ENCODE measurements around the gene CAMK2D.
A peak's percentile ranks its signal among the peaks of the same experiment; 100 is the strongest.

CAMK2D gene

GRCh38 chr4:113763029-113763285, 1.4 kb upstream of the CAMK2D start:
- no peak for TF ChIP-seq CTCF (IDR thresholded peaks at IDR 0.05; ENCODE audit: extremely low read depth, missing control alignments)
- DNase-seq (ENCODE audit: low spot score), result no peak

- DNase-seq (ENCODE audit: low spot score), result peak; percentile 95
- TF ChIP-seq CTCF (IDR thresholded peaks at IDR 0.05; ENCODE audit: extremely low read depth, missing control alignments), result no peak
These were observed 869 bp upstream of the CAMK2D start for GRCh38 chr4:113762186-113763028.

- no peak for TF ChIP-seq CTCF (IDR thresholded peaks at IDR 0.05; ENCODE audit: extremely low read depth, missing control alignments)
- DNase-seq (ENCODE audit: low spot score), result peak; percentile 64
These were observed 531 bp downstream of the CAMK2D start for GRCh38 chr4:113760795-113761619.

- no peak for DNase-seq (ENCODE audit: low spot score)
- no peak for TF ChIP-seq CTCF (IDR thresholded peaks at IDR 0.05; ENCODE audit: extremely low read depth, missing control alignments)
These were observed 1.3 kb downstream of the CAMK2D start for GRCh38 chr4:113760094-113760794.

- no peak for TF ChIP-seq CTCF (IDR thresholded peaks at IDR 0.05; ENCODE audit: extremely low read depth, missing control alignments)
These were observed 1.8 kb downstream of the CAMK2D start for GRCh38 chr4:113759696-113760093.

GRCh38 chr4:113758372-113758771, 3.2 kb downstream of the CAMK2D start:
- DNase-seq (ENCODE audit: low spot score), result no peak

More at GRCh38 chr4:113759696-113760093, 1.8 kb downstream of the CAMK2D start:
- no peak for DNase-seq (ENCODE audit: low spot score)

More at GRCh38 chr4:113758372-113758771, 3.2 kb downstream of the CAMK2D start:
- TF ChIP-seq CTCF (IDR thresholded peaks at IDR 0.05; ENCODE audit: extremely low read depth, missing control alignments), result no peak
